WI38 (cell line): ENCODE measurements around the gene XRCC5.

Experiments
- H3K4me3 ChIP-seq: 2 replicates; pipeline ENCODE4 v1.5.1; 2011; ENCODE audit warnings: low read depth, mild to moderate bottlenecking, control low read depth, low read length
- TF ChIP-seq, protein P1 (sequence below): IDR thresholded peaks from 2 replicates; pipeline ENCODE4 v1.5.1; 2012; ENCODE audit warnings: low read depth, mild to moderate bottlenecking, control low read depth, low read length

Gene XRCC5

DNA sequence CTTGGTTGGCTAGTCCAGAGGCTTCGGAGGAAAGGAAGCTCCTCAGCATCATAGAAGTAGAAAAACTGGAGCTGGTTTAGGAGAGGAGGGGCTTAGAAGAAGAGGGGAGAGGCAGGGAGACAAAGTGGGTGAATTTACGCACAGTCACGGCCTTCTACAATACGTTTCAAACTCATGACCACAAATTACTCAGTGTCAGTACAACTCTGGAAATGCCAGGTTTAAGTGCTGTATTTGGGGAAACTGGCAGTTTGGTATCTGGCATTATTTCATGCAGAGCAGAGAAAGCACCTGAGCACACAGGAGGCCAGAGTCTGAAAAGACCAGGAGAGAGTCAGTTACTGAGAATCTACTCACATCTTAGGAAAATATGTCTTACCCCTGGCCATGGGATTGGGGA, 55.4 kb downstream of the XRCC5 start:
- TF ChIP-seq, protein P1, sequence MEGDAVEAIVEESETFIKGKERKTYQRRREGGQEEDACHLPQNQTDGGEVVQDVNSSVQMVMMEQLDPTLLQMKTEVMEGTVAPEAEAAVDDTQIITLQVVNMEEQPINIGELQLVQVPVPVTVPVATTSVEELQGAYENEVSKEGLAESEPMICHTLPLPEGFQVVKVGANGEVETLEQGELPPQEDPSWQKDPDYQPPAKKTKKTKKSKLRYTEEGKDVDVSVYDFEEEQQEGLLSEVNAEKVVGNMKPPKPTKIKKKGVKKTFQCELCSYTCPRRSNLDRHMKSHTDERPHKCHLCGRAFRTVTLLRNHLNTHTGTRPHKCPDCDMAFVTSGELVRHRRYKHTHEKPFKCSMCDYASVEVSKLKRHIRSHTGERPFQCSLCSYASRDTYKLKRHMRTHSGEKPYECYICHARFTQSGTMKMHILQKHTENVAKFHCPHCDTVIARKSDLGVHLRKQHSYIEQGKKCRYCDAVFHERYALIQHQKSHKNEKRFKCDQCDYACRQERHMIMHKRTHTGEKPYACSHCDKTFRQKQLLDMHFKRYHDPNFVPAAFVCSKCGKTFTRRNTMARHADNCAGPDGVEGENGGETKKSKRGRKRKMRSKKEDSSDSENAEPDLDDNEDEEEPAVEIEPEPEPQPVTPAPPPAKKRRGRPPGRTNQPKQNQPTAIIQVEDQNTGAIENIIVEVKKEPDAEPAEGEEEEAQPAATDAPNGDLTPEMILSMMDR = no peak
- H3K4me3 ChIP-seq = no peak overlapping the region

- TF ChIP-seq, protein P1 = no peak
- H3K4me3 ChIP-seq = no peak overlapping the region
These were observed 56.6 kb downstream of the XRCC5 start for GRCh38 chr2:216165711-216166110.

- TF ChIP-seq, protein P1 = no peak
These were observed 59.9 kb downstream of the XRCC5 start for GRCh38 chr2:216169087-216169486.

GRCh38 chr2:216170076-216170763, 61.1 kb downstream of the XRCC5 start:
- H3K4me3 ChIP-seq = no peak overlapping the region
- TF ChIP-seq, protein P1 = no peak

More at GRCh38 chr2:216169087-216169486, 59.9 kb downstream of the XRCC5 start:
- no peak overlapping the region for H3K4me3 ChIP-seq

DNA sequence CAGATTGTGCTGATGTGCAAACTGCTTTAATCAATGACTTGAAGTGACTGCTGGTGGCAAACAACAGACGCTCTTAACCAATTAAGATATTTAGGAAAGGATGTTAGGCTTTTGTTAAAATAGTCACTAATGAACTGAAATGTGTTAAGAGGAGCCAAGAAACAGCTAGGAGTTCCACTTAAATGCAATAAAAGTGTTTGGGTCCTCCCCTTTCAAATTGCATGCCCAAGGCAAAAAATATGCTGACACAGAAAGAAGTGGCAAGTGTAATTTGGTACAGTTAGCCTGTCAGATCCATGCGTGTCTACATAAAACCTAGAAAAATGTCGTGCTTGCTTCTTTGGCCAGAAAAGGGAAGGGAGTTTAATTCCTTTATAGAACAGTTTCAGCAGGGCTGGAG, 61.9 kb downstream of the XRCC5 start:
- H3K4me3 ChIP-seq = no peak overlapping the region
- TF ChIP-seq, protein P1 = no peak

GRCh38 chr2:216172493-216172892, 63.3 kb downstream of the XRCC5 start:
- TF ChIP-seq, protein P1 = no peak
- H3K4me3 ChIP-seq = no peak overlapping the region

DNA sequence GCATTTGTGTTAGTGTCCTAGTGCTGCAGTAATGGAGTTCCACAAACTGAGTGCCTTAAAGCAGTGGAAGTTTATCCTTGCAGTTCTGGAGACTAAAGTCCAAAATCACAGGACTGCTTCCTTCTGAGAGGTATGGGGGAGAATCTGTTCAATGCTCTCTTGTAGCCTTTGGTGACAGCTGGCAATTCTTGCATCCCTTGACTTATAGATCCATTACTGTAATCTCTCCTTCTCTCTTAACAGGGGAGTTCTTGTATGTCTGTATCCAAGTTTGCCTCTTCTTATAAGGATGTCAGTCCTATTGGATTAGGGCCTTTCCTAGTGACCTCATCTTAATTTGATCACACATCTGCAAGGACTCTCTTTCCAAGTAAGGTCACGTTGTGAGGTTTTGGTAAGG, 69.9 kb downstream of the XRCC5 start:
- no peak overlapping the region for H3K4me3 ChIP-seq
- TF ChIP-seq, protein P1 = no peak
